GM21723 (cell line): ENCODE results near the gene FARP2.
"Not testable (repeated sequence)": the region's sequence is repeated elsewhere in the genome, so short reads cannot be mapped to it uniquely, and the experiment has no call there.

ENCODE experiments used
- ATAC-seq: cut with Tn5 transposase; IDR thresholded peaks from one replicate; pipeline ENCODE4 v1.9.1; 2021; ENCODE audit warnings: mild to moderate bottlenecking, moderate library complexity; ENCODE audit not compliant: unreplicated experiment

Gene FARP2

GRCh38 chr2:241453919-241454318 is 97.8 kb downstream of the FARP2 start:
- ATAC-seq = not testable (repeated sequence)

GRCh38 chr2:241454837-241455485 is 98.9 kb downstream of the FARP2 start:
- ATAC-seq = no peak

- ATAC-seq = no peak
These were observed 100.5 kb downstream of the FARP2 start for GRCh38 chr2:241456546-241456945.

- ATAC-seq = no peak
These were observed 102.6 kb downstream of the FARP2 start for GRCh38 chr2:241458687-241459086.

- ATAC-seq = no peak
These were observed 103.4 kb downstream of the FARP2 start for GRCh38 chr2:241459520-241459919.

GRCh38 chr2:241460631-241461030 is 104.5 kb downstream of the FARP2 start:
- ATAC-seq = no peak

GRCh38 chr2:241461693-241462677 is 105.9 kb downstream of the FARP2 start:
- ATAC-seq = no peak

- no peak for ATAC-seq
These were observed 107.4 kb downstream of the FARP2 start for GRCh38 chr2:241463276-241464135.

GRCh38 chr2:241465543-241465942 is 109.5 kb downstream of the FARP2 start:
- ATAC-seq = no peak

- no peak for ATAC-seq
These were observed 110.1 kb downstream of the FARP2 start for GRCh38 chr2:241466230-241466629.

- no peak for ATAC-seq
These were observed 111.8 kb downstream of the FARP2 start for GRCh38 chr2:241467777-241468475.

GRCh38 chr2:241468476-241468781 is 112.3 kb downstream of the FARP2 start:
- ATAC-seq = no peak

GRCh38 chr2:241469746-241470145 is 113.7 kb downstream of the FARP2 start:
- ATAC-seq = no peak

GRCh38 chr2:241473399-241473798 is 117.3 kb downstream of the FARP2 start:
- no peak for ATAC-seq

- ATAC-seq = no peak
These were observed 119.2 kb downstream of the FARP2 start for GRCh38 chr2:241475267-241475666.

GRCh38 chr2:241478166-241478565 is 122.1 kb downstream of the FARP2 start:
- ATAC-seq = no peak

GRCh38 chr2:241479026-241479898 is 123.2 kb downstream of the FARP2 start:
- ATAC-seq = no peak

- no peak for ATAC-seq
These were observed 125.6 kb downstream of the FARP2 start for GRCh38 chr2:241481687-241482086.

- no peak for ATAC-seq
These were observed 126.3 kb downstream of the FARP2 start for GRCh38 chr2:241482126-241482955.
